IMR-90 (cell line): ENCODE results near the gene SRPK2. TPM values are rescaled to one million over a fixed set of nuclear protein-coding genes. Genes with fewer than 3 reads are reported as not detected.

ENCODE experiments used
- ATAC-seq: fragments of 200-7000 bp; cut with Tn5 transposase; 2 replicates; pipeline ENCODE4 v1.9.1; 2020; ENCODE audit warnings: low read depth, mild to moderate bottlenecking, moderate library complexity
- BruUV-seq: library from RNA; stranded (reverse); fragments of 400-500 nt; replicated peaks from 2 replicates; lab custom pipeline; 2021; lab: Mats Ljungman, UMichigan
- CTCF ChIA-PET: fragments of 300-600 bp; formaldehyde crosslinking; extraction: SDS; loops from one replicate; lab custom pipeline; 2021; ENCODE audit warnings: antibody characterized with exemption; lab: Yijun Ruan, JAX
- POLR2A ChIA-PET: fragments of 300-600 bp; sonication (Branson Sonifier 250); formaldehyde crosslinking; loops from one replicate; lab custom pipeline; 2022; ENCODE audit warnings: antibody characterized with exemption; ENCODE audit not compliant: unreplicated experiment; lab: Charles Lee
- DNase-seq: peaks from one replicate; pipeline ENCODE4 v3.0.0; 2013
- H2AFZ ChIP-seq: replicated peaks from 2 replicates; pipeline ENCODE3; 2013; ENCODE audit warnings: low read length, mild to moderate bottlenecking; ENCODE audit not compliant: poor library complexity
- H2AK5ac ChIP-seq: 2 replicates; pipeline ENCODE4 v1.6.1; 2013; ENCODE audit warnings: low read depth, low read length, inconsistent platforms
- H2AK9ac ChIP-seq: replicated peaks from 2 replicates; pipeline ENCODE3; 2013; ENCODE audit warnings: mild to moderate bottlenecking, low read depth, low read length, moderate library complexity; ENCODE audit not compliant: poor library complexity
- H2BK120ac ChIP-seq: 2 replicates; pipeline ENCODE4 v1.6.1; 2013; ENCODE audit warnings: low read depth, low read length, inconsistent platforms
- H2BK15ac ChIP-seq: 3 replicates; pipeline ENCODE4 v1.6.1; 2013; ENCODE audit warnings: low read depth, low read length, inconsistent platforms
- H2BK20ac ChIP-seq: 2 replicates; pipeline ENCODE4 v1.6.1; 2013; ENCODE audit warnings: low read depth, mild to moderate bottlenecking, inconsistent platforms, low read length, moderate library complexity
- H2BK5ac ChIP-seq: 2 replicates; pipeline ENCODE4 v1.6.1; 2013; ENCODE audit warnings: mild to moderate bottlenecking, low read depth, low read length, inconsistent platforms; ENCODE audit not compliant: poor library complexity, severe bottlenecking
- H3K14ac ChIP-seq: replicated peaks from 2 replicates; pipeline ENCODE4 v1.6.1; 2013; ENCODE audit warnings: low read depth, low read length, inconsistent platforms
- H3K18ac ChIP-seq: 2 replicates; pipeline ENCODE4 v1.6.1; 2013; ENCODE audit warnings: low read depth, low read length, control low read depth
- H3K23ac ChIP-seq: 2 replicates; pipeline ENCODE4 v1.6.1; 2013; ENCODE audit warnings: low read depth, low read length, inconsistent platforms
- H3K27ac ChIP-seq: 2 replicates; pipeline ENCODE4 v1.5.1; 2013; ENCODE audit warnings: mild to moderate bottlenecking, control low read depth, low read length; ENCODE audit not compliant: insufficient read depth
- H3K27me3 ChIP-seq: 2 replicates; pipeline ENCODE4 v1.6.1; 2013; ENCODE audit warnings: low read length; ENCODE audit not compliant: control insufficient read depth, insufficient read depth
- H3K36me3 ChIP-seq: 2 replicates; pipeline ENCODE4 v1.6.1; 2013; ENCODE audit warnings: low read length, mixed read lengths; ENCODE audit not compliant: control insufficient read depth, insufficient read depth
- H3K4ac ChIP-seq: 2 replicates; pipeline ENCODE4 v1.6.1; 2013; ENCODE audit warnings: low read depth, low read length, inconsistent platforms
- H3K4me1 ChIP-seq: 2 replicates; pipeline ENCODE4 v1.6.1; 2013; ENCODE audit warnings: low read length, mixed read lengths; ENCODE audit not compliant: control insufficient read depth, insufficient read depth
- H3K4me2 ChIP-seq: 2 replicates; pipeline ENCODE4 v1.6.1; 2013; ENCODE audit warnings: low read depth, mild to moderate bottlenecking, control low read depth, low read length, moderate library complexity
- H3K4me3 ChIP-seq: 2 replicates; pipeline ENCODE4 v1.5.1; 2013; ENCODE audit warnings: low read depth, mild to moderate bottlenecking, control low read depth, low read length, moderate library complexity; ENCODE audit not compliant: insufficient read depth
- H3K56ac ChIP-seq: 2 replicates; pipeline ENCODE4 v1.6.1; 2013; ENCODE audit warnings: low read length, inconsistent platforms; ENCODE audit not compliant: insufficient read depth; ENCODE audit errors: extremely low read depth
- H3K79me1 ChIP-seq, 2 experiments: 2 replicates each; pipeline ENCODE4 v1.6.1; 2013; ENCODE audit warnings: low read length in 2 of 2, inconsistent platforms in 1 of 2, low read depth in 1 of 2
- H3K9ac ChIP-seq: 2 replicates; pipeline ENCODE4 v1.6.1; 2013; ENCODE audit warnings: low read depth, low read length, control low read depth
- H3K9me1 ChIP-seq: 2 replicates; pipeline ENCODE4 v1.6.1; 2013; ENCODE audit warnings: low read length, inconsistent platforms; ENCODE audit not compliant: insufficient read depth
- H3K9me3 ChIP-seq: 2 replicates; pipeline ENCODE4 v1.6.1; 2013; ENCODE audit warnings: low read length; ENCODE audit not compliant: control insufficient read depth, insufficient read depth
- H4K20me1 ChIP-seq: 2 replicates; pipeline ENCODE4 v1.6.1; 2013; ENCODE audit warnings: low read length, inconsistent platforms; ENCODE audit not compliant: insufficient read depth
- H4K5ac ChIP-seq: 2 replicates; pipeline ENCODE4 v1.6.1; 2013; ENCODE audit warnings: mild to moderate bottlenecking, low read depth, low read length, control low read depth
- H4K8ac ChIP-seq, 2 experiments: 2 replicates each; pipeline ENCODE4 v1.6.1; 2013; ENCODE audit warnings: low read depth in 2 of 2, low read length in 2 of 2, control low read depth in 1 of 2, inconsistent platforms in 1 of 2
- H4K91ac ChIP-seq: 2 replicates; pipeline ENCODE4 v1.6.1; 2013; ENCODE audit warnings: low read depth, low read length, inconsistent platforms; ENCODE audit not compliant: insufficient read depth
- BHLHE40 ChIP-seq: fragments of 150-350 bp; IDR thresholded peaks from 2 replicates; pipeline ENCODE4 v1.6.1; 2016; ENCODE audit warnings: mild to moderate bottlenecking, low read depth, low read length
- CEBPB ChIP-seq: IDR thresholded peaks from 2 replicates; pipeline ENCODE4 v1.6.1; 2012; ENCODE audit warnings: low read depth, low read length, improper control_type of control experiment
- CHD1 ChIP-seq: IDR thresholded peaks from 2 replicates; pipeline ENCODE4 v1.6.1; 2012; ENCODE audit warnings: low read depth, low read length, improper control_type of control experiment
- CTCF ChIP-seq: conservative IDR thresholded peaks from 2 replicates; pipeline ENCODE4 v1.5.1; 2012; ENCODE audit warnings: mild to moderate bottlenecking, low read depth, low read length, improper control_type of control experiment
- ELK1 ChIP-seq: fragments of 150-350 bp; IDR thresholded peaks from 2 replicates; pipeline ENCODE4 v1.6.1; 2016; ENCODE audit warnings: low read depth, mild to moderate bottlenecking, low read length, moderate library complexity, borderline replicate concordance
- FOS ChIP-seq: fragments of 150-350 bp; IDR thresholded peaks from 2 replicates; pipeline ENCODE4 v1.6.1; 2016; ENCODE audit warnings: low read depth, low read length
- MAFK ChIP-seq: IDR thresholded peaks from 2 replicates; pipeline ENCODE4 v1.6.1; 2012; ENCODE audit warnings: low read depth, low read length, improper control_type of control experiment
- MAZ ChIP-seq: IDR thresholded peaks from 2 replicates; pipeline ENCODE4 v1.6.1; 2012; ENCODE audit warnings: low read depth, mild to moderate bottlenecking, low read length, improper control_type of control experiment, moderate library complexity, borderline replicate concordance
- MXI1 ChIP-seq: IDR thresholded peaks from 2 replicates; pipeline ENCODE4 v1.6.1; 2012; ENCODE audit warnings: low read depth, mild to moderate bottlenecking, low read length, moderate library complexity, borderline replicate concordance
- NFE2L2 ChIP-seq: fragments of 150-350 bp; IDR thresholded peaks from 2 replicates; pipeline ENCODE4 v1.6.1; 2016; ENCODE audit warnings: low read depth, mild to moderate bottlenecking, low read length
- POLR2A ChIP-seq: IDR thresholded peaks from 2 replicates; pipeline ENCODE4 v1.6.1; 2012; ENCODE audit warnings: mild to moderate bottlenecking, low read depth, low read length
- RAD21 ChIP-seq: IDR thresholded peaks from 2 replicates; pipeline ENCODE4 v1.6.1; 2012; ENCODE audit warnings: low read length, improper control_type of control experiment
- RCOR1 ChIP-seq: IDR thresholded peaks from 2 replicates; pipeline ENCODE4 v1.6.1; 2012; ENCODE audit warnings: mild to moderate bottlenecking, low read length, improper control_type of control experiment; ENCODE audit not compliant: insufficient replicate concordance
- RFX5 ChIP-seq: IDR thresholded peaks from 2 replicates; pipeline ENCODE4 v1.8.0; 2012; ENCODE audit warnings: low read depth, mild to moderate bottlenecking, low read length, moderate library complexity
- SMC3 ChIP-seq: fragments of 150-350 bp; IDR thresholded peaks from 2 replicates; pipeline ENCODE4 v1.6.1; 2016; ENCODE audit warnings: low read depth, mild to moderate bottlenecking, antibody characterized with exemption, low read length, moderate library complexity
- USF2 ChIP-seq: fragments of 150-350 bp; IDR thresholded peaks from 2 replicates; pipeline ENCODE4 v1.6.1; 2017; ENCODE audit warnings: mild to moderate bottlenecking, antibody characterized with exemption, low read length, low read depth
- WGBS, 2 experiments: methylation state at CpG; one replicate each; pipeline versions ENCODE4 v1.1.5 to v1.1.7; 2013; ENCODE audit warnings: missing lambda C conversion rate in 2 of 2; ENCODE audit not compliant: insufficient read length in 1 of 2; ENCODE audit errors: extremely low coverage in 2 of 2; 5-methylcytosine and 5-hydroxymethylcytosine counted together
- dilution Hi-C: fragments of 300-500 bp; cut with HindIII; formaldehyde crosslinking; loops from one replicate; pipeline ENCODE4 v1.14.3; 2018; ENCODE audit warnings: low sequenced_read_pairs; ENCODE audit not compliant: unreplicated experiment
- in situ Hi-C: fragments of 300-500 bp; cut with MboI; formaldehyde crosslinking; loops from 3 replicates; pipeline ENCODE4 v1.14.3; 2019; ENCODE audit warnings: low sequenced_read_pairs, inconsistent platforms, mixed read lengths
- intact Hi-C: fragments of 100-400 bp; cut with micrococcal nuclease; formaldehyde crosslinking; loops from 2 replicates; pipeline ENCODE4 v1.10.0; 2022
- polyA plus RNA-seq, 3 experiments: library from polyadenylated mRNA; depleted of rRNA; stranded (reverse); fragments of >200 nt; gene quantifications; 2 replicates each; pipeline ENCODE4 v1.2.3, GENCODE V29; 2012; ENCODE audit warnings: low replicate concordance in 1 of 3
- total RNA-seq: library from RNA; depleted of rRNA; stranded (reverse); fragments of >200 nt; gene quantifications from 2 replicates; pipeline ENCODE4 v1.2.3, GENCODE V29; 2012

Gene SRPK2
- total and polyA plus RNA-seq, 2 of the 4 experiments (the other 2 are of a cell fraction): 13.2 to 33.0 TPM

- Histone ChIP-seq H3K4me2 (no peak overlapping the region), H3K4me1 (peaks cover 11% of the 10 kb centered on the region), H2AK9ac (no peak overlapping the region), H3K9ac (no peak overlapping the region), H3K36me3 (no peaks in the 10 kb centered on the region), H4K91ac (no peak overlapping the region), H4K5ac (no peak overlapping the region), H2BK5ac (no peak overlapping the region), H2AK5ac (no peak overlapping the region), H3K4ac (no peak overlapping the region), H3K27me3 (no peaks in the 10 kb centered on the region), H2BK120ac (no peak overlapping the region), H3K23ac (no peak overlapping the region), H4K8ac (no peak overlapping the region), H3K9me1 (peaks cover 7% of the 10 kb centered on the region; the same call in 1 of the 2 replicates), H3K18ac (no peak overlapping the region), H2AFZ (no peak overlapping the region), H3K56ac (no peak overlapping the region), H3K14ac (no peak overlapping the region), H3K27ac (no peak overlapping the region), H4K20me1 (peaks cover 45% of the 10 kb centered on the region), H2BK20ac (no peak overlapping the region), H3K79me1 (peaks cover 26 to 52% of the 10 kb centered on the region in 2 experiments), H3K4me3 (no peak overlapping the region), H3K9me3 (no peaks in the 10 kb centered on the region), H2BK15ac (no peak overlapping the region)
- DNase-seq: no peak
- POLR2A ChIA-PET: no interaction called here
- BruUV-seq: no TSS peak
- CTCF ChIA-PET: no interaction called here
- intact Hi-C loops (loop anchor here (10.0 kb wide), 1 partner anchor 82 kb away; no protein-coding TSS in a partner anchor), in situ Hi-C loops (no loop called here), dilution Hi-C loops (no loop called here)
- no CpG with 5 or more reads among the region's 4 CpGs for WGBS, 2 experiments
- ATAC-seq: no peak
- TF ChIP-seq MAZ (no peak), USF2 (no peak), POLR2A (no peak), CEBPB (no peak), ELK1 (no peak), RFX5 (no peak), BHLHE40 (no peak), RCOR1 (no peak), MXI1 (no peak), CHD1 (no peak), SMC3 (no peak), RAD21 (no peak), NFE2L2 (no peak), FOS (no peak), CTCF (no peak), MAFK (no peak)
Observed at GRCh38 chr7:105306298-105306748, 82.4 kb downstream of the SRPK2 start.
